Transverse colon (tissue), 4 donors: Measurements from ENCODE around the gene CAMTA1. TPM values are rescaled to one million over a fixed set of nuclear protein-coding genes. Genes with fewer than 3 reads are reported as not detected.

Source experiments
- DNase-seq: peaks from one replicate; pipeline ENCODE4 v3.0.0-alpha.2; 2019
- H3K27ac ChIP-seq, 4 donors: fragments of 200-600 bp; sonication (generic); 2 replicates each; pipeline ENCODE4 v1.5.1; 2016 to 2018; ENCODE audit warnings: inconsistent platforms in 4 of 4
- H3K27me3 ChIP-seq: fragments of 200-600 bp; sonication (generic); 2 replicates; pipeline ENCODE4 v1.5.1; 2017; ENCODE audit warnings: inconsistent platforms
- H3K36me3 ChIP-seq, 4 donors: fragments of 200-600 bp; sonication (generic); 2 replicates each; pipeline ENCODE4 v1.5.1; 2017 to 2019; ENCODE audit warnings: inconsistent platforms in 4 of 4
- H3K4me1 ChIP-seq, 4 donors: fragments of 200-600 bp; sonication (generic); 2 replicates each; pipeline ENCODE4 v1.5.1; 2017 to 2020; ENCODE audit warnings: inconsistent platforms in 4 of 4
- H3K4me3 ChIP-seq, 4 donors: fragments of 200-600 bp; sonication (generic); 1 replicate in 1 of 4; 2 replicates in 3 of 4; pipeline versions ENCODE4 v1.5.1 to v1.6.1; 2017 to 2019; ENCODE audit warnings: inconsistent platforms in 4 of 4
- H3K9me3 ChIP-seq, 2 donors: fragments of 200-600 bp; sonication (generic); 2 replicates each; pipeline ENCODE4 v1.5.1; 2017 to 2019; ENCODE audit warnings: inconsistent platforms in 2 of 2
- CTCF ChIP-seq, 5 experiments: fragments of 200-600 bp in 3 of 5; fragments of 450-650 bp in 2 of 5; sonication (generic) in 3 of 5; IDR thresholded peaks; 1 replicate in 2 of 5; 2 replicates in 3 of 5; pipeline ENCODE4 v1.5.1; 2016 to 2017; ENCODE audit warnings: antibody characterized with exemption in 5 of 5, inconsistent platforms in 3 of 5, mild to moderate bottlenecking in 2 of 5, moderate library complexity in 1 of 5
- EP300 ChIP-seq: sonication (generic); formaldehyde crosslinking; IDR thresholded peaks from one replicate; pipeline ENCODE4 v1.6.1; 2017; ENCODE audit warnings: antibody characterized with exemption, low read depth
- POLR2A ChIP-seq: fragments of 450-650 bp; IDR thresholded peaks from one replicate; pipeline ENCODE4 v1.6.1; 2016; ENCODE audit warnings: antibody characterized with exemption, mild to moderate bottlenecking, moderate library complexity
- POLR2AphosphoS5 ChIP-seq, 3 donors: sonication (generic); formaldehyde crosslinking; IDR thresholded peaks; one replicate each; pipeline ENCODE4 v1.6.1; 2016; ENCODE audit warnings: antibody characterized with exemption in 3 of 3
- WGBS, 2 donors: methylation state at CpG; one replicate each; pipeline ENCODE4 v1.1.5; 2018; ENCODE audit warnings: low coverage in 1 of 2; 5-methylcytosine and 5-hydroxymethylcytosine counted together
- in situ Hi-C, 4 donors: fragments of 200-750 bp; cut with MboI; loops; one replicate each; pipeline versions ENCODE4 v1.15.0 to v1.15.1; 2017; ENCODE audit warnings: low sequenced_read_pairs in 3 of 4, low pct_ligation_motif_present in 1 of 4, low pct_unique_long_range_greater_than_20kb in 1 of 4
- intact Hi-C: fragments of 100-400 bp; cut with DNase I; formaldehyde crosslinking; loops from one replicate; pipeline ENCODE4 v1.15.1; 2023; ENCODE audit warnings: low total_unique reads
- total RNA-seq, 4 donors: library from RNA; depleted of rRNA; stranded (reverse); fragments of >200 nt; gene quantifications; one replicate each; pipeline ENCODE4 v1.1.0, GENCODE V29; 2016

The CAMTA1 gene
- total RNA-seq, 4 donors from 2014 or later: 93.8 to 268 (median 130) TPM

DNA sequence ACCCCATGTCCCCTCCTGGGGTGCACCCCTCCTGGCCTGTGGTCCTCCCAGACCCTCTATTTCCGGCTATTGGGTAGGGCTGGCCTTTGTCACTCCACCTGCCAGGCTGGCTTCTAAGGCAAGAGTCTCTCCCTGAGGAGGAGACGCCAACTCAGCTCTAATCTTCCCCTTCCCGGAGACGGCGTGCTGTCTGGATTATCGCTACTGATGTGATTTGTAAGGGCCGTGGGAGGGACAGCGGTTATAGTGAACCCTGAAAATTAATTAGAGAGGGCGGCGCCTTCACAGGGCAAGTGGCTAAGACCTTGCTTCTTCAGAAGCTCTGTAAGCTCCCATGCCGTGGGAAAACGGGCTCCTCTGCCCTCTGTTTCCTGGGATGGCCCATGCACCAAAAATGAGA is 778.9 kb downstream of the CAMTA1 start:
- Histone ChIP-seq H3K27me3 (no peaks in the 10 kb centered on the region), H3K4me3 (no peak overlapping the region), H3K9me3 (no peaks in the 10 kb centered on the region), H3K27ac (no peak overlapping the region), H3K36me3 (no peaks in the 10 kb centered on the region), H3K4me1 (no peaks in the 10 kb centered on the region)
- intact Hi-C loops: no loop called here
- 85% methylated on average over 12 of the region's 12 CpGs; no CpG with 5 or more reads in 1 of the 2 donors for WGBS, 2 donors
- in situ Hi-C loops: no loop called here
- TF ChIP-seq EP300 (no peak), POLR2A (no peak), CTCF (IDR thresholded peaks at IDR 0.05) (no peak), POLR2AphosphoS5 (IDR thresholded peaks at IDR 0.05) (no peak)
- no peak for DNase-seq

GRCh38 chr1:7565099-7565750 is 780.0 kb downstream of the CAMTA1 start:
- Histone ChIP-seq H3K27me3 (no peaks in the 10 kb centered on the region), H3K27ac (no peak overlapping the region), H3K4me3 (no peak overlapping the region), H3K4me1 (no peaks in the 10 kb centered on the region), H3K36me3 (no peaks in the 10 kb centered on the region), H3K9me3 (no peaks in the 10 kb centered on the region)
- intact Hi-C loops: no loop called here
- no peak for TF ChIP-seq EP300
- TF ChIP-seq CTCF (IDR thresholded peaks at IDR 0.05): no peak
- TF ChIP-seq POLR2AphosphoS5 (IDR thresholded peaks at IDR 0.05): no peak
- no peak for TF ChIP-seq POLR2A
- no peak for DNase-seq
- WGBS, 2 donors: 79% methylated on average over 10 of the region's 10 CpGs; no CpG with 5 or more reads in 1 of the 2 donors
- in situ Hi-C loops: no loop called here

DNA sequence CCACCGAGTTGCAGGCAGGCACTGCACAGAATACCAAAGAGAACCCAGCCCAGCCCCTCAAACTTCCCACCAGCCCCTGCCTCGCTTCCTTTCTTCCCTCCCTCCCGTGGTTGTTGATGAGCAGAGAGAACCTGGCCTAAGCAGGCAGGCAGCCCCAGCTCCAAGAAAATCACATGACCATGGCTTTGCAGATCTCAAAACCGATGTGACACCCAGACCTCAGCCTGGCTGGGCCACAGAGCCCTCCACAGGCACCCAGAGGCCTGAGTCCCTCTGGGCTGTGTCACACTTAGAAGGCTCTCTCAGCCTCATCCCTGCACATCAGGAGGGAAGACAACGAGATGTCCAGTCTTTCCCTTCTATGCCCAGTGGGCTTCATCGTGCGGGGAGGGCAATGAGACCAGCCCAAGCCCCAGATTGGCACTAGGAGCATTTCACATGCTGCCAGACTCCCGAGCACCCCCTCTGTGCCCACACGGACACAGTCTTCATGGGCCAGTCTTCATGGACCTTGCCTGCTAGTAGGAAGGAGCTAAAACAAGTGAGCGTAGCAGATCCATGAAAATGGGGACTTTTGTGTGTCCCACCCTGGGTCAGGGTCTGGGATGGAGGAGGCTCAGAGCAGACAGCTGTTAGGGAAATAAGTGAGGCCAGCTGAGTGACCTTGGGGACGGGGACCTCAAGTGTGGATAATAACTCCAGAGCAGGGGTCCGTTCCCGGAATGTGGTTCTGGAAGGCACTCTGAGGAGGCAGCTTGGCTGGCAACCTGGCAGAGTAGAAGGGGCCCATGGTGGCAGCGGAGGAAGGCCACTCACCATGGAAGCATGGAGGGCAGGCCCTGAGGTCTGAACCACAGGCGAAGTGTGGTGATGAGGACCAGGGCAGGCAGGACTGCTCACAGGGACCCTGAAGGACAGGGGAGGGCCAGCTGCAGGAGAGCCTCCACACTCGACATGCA is 781.4 kb downstream of the CAMTA1 start:
- no peaks in the 10 kb centered on the region for H3K27me3 ChIP-seq
- intact Hi-C loops (no loop called here), in situ Hi-C loops (no loop called here)
- no peaks in the 10 kb centered on the region for H3K4me1 ChIP-seq
- H3K9me3 ChIP-seq: no peaks in the 10 kb centered on the region
- H3K36me3 ChIP-seq: no peaks in the 10 kb centered on the region
- TF ChIP-seq EP300 (no peak), CTCF (IDR thresholded peaks at IDR 0.05) (no peak), POLR2A (no peak), POLR2AphosphoS5 (IDR thresholded peaks at IDR 0.05) (no peak)
- H3K4me3 ChIP-seq: no peak overlapping the region
- 86 to 92% methylated on average over 5 to 16 of the region's 16 CpGs for WGBS, 2 donors
- no peak for DNase-seq
- no peak overlapping the region for H3K27ac ChIP-seq

- no peaks in the 10 kb centered on the region for H3K4me1 ChIP-seq
- no peak overlapping the region for H3K27ac ChIP-seq
- in situ Hi-C loops (no loop called here), intact Hi-C loops (no loop called here)
- no peaks in the 10 kb centered on the region for H3K27me3 ChIP-seq
- no peak overlapping the region for H3K4me3 ChIP-seq
- DNase-seq: no peak
- H3K36me3 ChIP-seq: no peaks in the 10 kb centered on the region
- WGBS, 2 donors: 74% methylated on average over 3 of the region's 3 CpGs; no CpG with 5 or more reads in 1 of the 2 donors
- no peaks in the 10 kb centered on the region for H3K9me3 ChIP-seq
- TF ChIP-seq CTCF (IDR thresholded peaks at IDR 0.05) (no peak), POLR2A (no peak), POLR2AphosphoS5 (IDR thresholded peaks at IDR 0.05) (no peak), EP300 (no peak)
These were observed 782.1 kb downstream of the CAMTA1 start for GRCh38 chr1:7567376-7567775.
